Activated CD8-positive, alpha-beta memory T cell treated with anti-CD3 and anti-CD28 coated beads for 36 hours (primary cell): ENCODE measurements around the gene PMS1. TPM values are rescaled to one million over a fixed set of nuclear protein-coding genes. Genes with fewer than 3 reads are reported as not detected.
"Not testable (repeated sequence)": the region's sequence is repeated elsewhere in the genome, so short reads cannot be mapped to it uniquely, and the experiment has no call there.

Experiments used
- CTCF ChIA-PET: fragments of 350-600 bp; sonication (Branson Sonifier 250); formaldehyde crosslinking; loops from one replicate; lab custom pipeline; 2021; ENCODE audit warnings: antibody characterized with exemption; lab: Charles Lee
- POLR2A ChIA-PET: fragments of 350-600 bp; sonication (Branson Sonifier 250); formaldehyde crosslinking; loops from one replicate; lab custom pipeline; 2021; ENCODE audit warnings: antibody characterized with exemption; lab: Charles Lee
- total RNA-seq, 2 experiments: library from RNA; stranded (reverse); gene quantifications; one replicate each; pipeline ENCODE4 v1.2.3, GENCODE V29; 2021

Gene PMS1
- total RNA-seq, 2 experiments from 2014 or later = 46.1 to 48.2 TPM

DNA sequence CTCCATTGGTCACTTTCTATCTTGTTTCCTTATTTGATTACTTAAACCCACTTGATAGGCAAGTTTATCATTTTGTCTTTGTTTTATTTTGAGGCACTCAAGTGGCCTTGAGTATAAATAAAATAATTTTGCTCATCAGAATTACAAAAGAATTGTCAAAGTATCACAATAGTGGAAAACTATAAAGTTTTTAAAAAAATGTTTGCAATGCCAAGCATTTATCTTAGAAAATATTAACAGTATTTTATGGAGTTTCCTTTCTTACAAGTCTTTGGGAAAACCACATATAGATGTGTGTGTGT is 14.7 kb downstream of the PMS1 start:
- ChIA-PET POLR2A (no interaction called here), CTCF (interaction anchor here (0.7 to 1.4 kb wide), 3 partner anchors 15 to 26 kb away, joined by 3 to 5 read pairs (median 4); partner anchors contain the start of genes ORMDL1 and PMS1)

DNA sequence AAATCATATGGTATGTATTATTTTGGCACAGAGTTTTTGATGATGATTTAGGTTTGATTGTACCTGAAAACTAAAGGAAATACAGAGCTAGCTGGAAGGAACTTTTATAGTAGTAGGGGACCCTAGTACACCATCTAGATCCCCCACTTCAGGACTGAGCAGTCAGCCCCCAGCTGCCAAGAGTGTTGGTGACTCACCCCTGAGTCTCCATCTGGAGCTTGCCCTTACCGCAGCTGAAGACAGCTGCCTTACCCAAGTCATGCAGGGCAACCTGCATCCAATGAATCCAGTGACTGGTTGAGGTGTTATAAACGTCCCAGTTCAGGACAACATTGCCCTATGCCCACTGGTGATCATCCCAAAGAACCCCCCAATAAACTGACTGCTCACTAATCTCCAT is 15.3 kb downstream of the PMS1 start:
- CTCF ChIA-PET = no interaction called here
- POLR2A ChIA-PET = no interaction called here

DNA sequence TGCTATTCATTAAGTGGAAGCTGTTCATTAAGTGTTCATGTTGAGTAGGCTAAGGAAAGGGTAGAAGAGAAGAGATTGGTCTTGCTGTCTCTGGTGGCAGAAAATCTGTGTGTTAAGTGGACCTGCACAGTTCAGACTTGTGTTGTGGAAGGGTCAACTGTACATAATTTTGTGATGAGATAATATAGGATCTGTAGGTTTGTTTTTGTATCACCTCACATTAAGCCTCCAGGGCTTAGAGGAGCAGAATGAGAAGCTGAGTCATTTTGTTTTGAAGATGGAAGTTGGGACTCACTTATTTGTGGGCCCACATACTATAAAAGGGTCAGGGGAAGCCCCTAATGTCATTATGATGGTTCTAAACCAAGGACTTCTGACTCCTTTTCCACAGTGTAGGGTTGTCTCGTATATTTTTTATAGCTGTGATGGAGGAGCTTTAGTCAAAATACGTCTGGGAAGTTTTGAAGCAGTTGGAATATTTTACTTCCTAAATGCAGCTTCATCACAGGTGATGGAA is 18.2 kb downstream of the PMS1 start:
- ChIA-PET CTCF (no interaction called here), POLR2A (no interaction called here)

DNA sequence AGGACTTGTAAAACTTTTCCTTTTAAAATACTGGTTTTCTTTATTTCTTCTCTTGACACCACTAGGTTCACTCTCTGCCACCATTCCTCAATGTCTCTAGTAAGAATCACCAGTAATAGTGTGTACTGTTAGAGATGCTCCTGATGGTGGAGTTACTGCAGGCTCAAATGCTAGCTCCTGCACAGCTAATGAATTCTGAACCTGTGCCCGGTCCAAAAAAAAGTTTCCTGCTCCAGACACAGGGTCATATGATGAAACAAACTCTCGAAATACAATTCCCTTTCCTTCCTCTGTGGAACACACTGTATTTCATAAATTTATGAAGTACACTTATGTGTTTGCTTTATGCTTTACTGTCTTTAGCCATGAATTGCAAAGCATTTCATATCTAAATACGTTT is 19.2 kb downstream of the PMS1 start:
- ChIA-PET CTCF (no interaction called here), POLR2A (no interaction called here)

DNA sequence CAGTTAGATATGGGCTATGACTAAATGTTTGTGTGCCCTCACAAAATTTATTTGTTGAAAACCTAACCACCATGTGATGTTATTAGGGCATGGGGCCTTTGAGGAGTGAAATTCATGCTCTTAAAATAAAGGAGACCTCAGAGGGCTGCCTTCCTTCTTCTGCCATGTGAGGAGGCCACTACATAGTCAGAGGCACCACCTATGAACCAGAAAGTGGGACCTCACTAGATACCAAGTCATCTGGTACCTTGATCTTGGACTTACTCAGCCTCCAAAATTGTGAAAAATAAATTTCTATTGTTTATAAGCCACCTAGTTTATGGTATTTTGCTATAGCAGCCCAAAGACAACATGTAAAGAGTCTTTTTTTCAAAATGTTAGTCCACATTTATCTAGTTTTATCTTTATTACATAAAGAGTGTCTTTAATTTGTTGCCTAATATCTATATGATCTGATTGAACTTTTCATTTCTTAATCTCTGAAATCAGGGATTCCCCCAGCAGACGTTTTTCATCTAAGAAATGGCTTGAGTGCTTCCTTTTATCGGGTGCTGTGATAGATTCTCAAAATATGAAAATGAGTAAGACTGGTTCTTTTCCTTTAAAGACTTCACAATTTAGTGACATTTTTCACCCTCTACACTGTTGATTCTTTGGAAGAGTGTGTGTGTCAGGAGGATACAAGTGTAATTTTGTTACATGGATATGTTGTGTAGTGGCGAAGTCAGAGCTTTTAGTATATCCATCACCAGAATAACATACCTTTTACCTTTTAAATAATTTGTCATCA is 34.2 kb downstream of the PMS1 start:
- CTCF ChIA-PET = no interaction called here
- POLR2A ChIA-PET = no interaction called here

DNA sequence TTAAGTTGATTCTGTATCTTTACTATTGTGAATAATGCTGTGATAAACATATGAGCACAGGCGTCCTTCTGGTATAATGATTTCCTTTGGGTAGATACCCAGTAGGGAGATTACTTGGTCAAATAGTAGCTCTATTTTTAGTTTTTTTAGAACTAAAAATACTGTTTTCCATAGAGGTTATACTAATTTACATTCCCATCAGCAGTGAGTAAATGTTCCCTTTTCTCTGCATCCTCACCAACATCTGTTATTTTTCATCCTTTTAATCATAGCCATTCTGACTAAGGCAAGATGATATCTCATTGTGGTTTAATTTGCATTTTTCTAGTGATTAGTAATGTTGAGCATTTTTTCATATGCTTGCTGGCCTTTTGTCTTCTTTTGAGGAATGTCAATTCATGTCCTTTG is 35.1 kb downstream of the PMS1 start:
- POLR2A ChIA-PET = no interaction called here
- CTCF ChIA-PET = no interaction called here

DNA sequence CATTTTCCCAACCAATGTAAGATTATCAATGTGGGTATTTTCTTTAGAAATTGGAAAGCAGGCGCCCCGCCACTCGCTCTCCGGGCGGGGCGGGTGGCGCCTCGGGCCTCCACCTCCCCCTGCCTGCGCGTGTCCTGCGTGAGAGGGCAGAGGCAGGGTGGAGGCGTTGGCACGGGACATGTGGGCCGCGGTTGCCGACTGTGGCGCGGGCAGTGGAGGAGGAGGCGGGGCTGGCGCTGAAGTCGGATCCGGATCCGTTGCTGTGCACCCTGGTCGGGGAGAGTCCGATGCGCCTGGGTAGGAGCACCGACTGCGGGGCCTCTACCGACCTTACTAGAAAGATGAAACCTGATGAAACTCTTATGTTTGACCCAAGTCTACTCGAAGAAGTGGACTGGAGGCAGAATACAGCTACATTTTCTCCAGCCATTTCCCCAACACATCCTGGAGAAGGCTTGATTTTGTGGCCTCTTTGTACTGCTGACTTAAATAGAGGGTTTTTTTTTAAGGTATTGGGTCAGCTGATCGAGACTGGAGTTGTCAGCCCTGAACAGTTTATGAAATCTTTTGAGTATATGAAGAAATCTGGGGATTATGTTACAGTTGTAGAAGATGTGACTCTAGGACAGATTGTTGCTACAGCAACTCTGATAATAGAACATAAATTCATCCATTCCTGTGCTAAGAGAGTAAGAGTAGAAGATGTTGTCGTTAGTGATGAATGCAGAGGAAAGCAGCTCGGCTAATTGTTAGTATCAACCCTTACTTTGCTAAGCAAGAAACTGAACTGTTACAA is 37.9 kb downstream of the PMS1 start:
- ChIA-PET POLR2A (no interaction called here), CTCF (no interaction called here)

DNA sequence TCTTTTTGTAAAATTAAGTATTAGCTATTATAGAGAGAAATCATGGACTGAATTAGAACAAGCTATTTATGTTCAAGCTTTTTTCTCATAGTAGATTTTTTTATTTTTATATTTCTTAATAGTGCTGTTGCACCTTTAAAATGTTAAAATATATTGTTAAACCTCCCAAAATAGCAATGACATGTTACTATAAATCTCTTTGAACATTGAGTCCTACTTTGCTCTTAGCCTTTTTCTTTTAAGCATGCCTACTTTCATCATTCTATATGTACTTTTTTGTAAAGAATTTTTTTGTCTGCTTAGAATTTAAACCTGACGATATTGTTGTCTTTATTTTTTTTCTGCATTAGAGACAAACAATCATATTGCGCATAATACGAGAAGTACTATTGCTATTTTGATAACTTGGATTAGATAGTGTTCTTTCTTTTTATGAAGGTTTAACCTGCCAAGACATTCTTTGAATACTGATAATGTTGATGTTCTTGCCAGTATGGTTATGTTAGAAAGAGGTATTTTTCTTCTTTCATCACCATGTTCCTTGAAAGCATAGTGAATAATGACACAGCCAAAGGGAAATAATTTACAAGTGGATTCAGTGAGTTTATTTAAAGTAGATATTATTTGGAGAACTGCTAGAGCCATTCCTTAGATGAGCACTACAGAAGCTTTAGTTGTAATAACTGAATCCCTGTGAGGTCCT is 40.6 kb downstream of the PMS1 start:
- CTCF ChIA-PET = interaction anchor here (0.6 kb wide), 1 partner anchor 26 kb away, joined by 4 read pairs; no protein-coding TSS in a partner anchor

DNA sequence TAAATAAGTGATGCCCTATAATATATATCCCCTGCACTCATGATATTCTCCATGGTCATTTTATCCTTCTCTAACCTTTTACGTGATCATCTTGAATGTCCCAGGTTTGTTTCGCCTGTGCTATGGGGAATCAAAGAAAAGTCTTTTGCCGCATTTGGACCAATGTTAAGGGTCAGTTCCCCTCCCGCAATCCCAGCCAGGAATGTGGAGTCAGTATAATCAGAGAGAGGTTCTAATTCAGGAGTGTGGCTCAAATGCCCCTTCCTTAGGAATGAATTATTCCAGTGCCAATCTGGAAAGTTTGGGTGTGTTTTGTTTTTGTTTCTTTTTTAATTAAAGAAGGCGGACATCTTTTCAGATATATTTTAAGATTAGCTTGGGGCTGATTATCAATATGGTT is 41.8 kb downstream of the PMS1 start:
- POLR2A ChIA-PET = no interaction called here
- CTCF ChIA-PET = interaction anchor here (0.6 kb wide), 1 partner anchor 1639 kb away, joined by 3 read pairs; no protein-coding TSS in a partner anchor

More for the DNA sequence above, 40.6 kb downstream of the PMS1 start:
- POLR2A ChIA-PET = no interaction called here

DNA sequence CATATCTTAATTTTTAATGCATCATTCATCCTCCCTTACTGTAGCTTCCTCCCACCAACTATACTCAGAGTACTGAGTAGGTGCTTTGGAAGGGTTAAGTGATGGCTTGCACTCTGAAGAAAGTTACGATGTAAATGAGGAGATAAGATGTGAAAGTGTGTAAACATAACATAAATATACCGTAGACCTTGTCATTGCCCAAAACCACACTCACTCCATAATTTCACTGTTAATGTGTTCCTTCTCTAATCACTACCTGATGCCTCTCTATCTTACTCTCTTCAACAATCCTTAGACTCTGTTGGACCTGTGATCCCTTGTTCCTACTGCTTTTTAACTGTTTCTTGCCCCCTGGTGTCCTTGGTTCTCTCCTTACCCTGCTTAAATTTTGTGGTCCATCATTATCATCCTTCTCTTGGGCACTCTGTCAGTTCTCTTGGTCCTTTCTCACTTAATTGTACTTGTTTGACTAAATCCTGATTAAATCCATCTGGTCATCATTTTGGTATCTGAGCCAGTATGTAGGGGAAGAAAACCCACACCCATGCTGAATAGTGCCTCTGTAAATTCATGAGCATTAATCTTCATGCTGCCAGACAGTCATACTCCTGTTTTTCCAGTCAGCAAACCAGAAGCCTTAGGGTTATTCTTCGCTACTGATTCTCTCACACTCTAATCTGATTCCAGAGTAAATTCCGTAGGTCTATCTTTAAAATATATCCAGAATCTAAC is 45.0 kb downstream of the PMS1 start:
- POLR2A ChIA-PET = interaction anchor here (0.7 kb wide), 1 partner anchor 65 kb away, joined by 5 read pairs; no protein-coding TSS in a partner anchor

DNA sequence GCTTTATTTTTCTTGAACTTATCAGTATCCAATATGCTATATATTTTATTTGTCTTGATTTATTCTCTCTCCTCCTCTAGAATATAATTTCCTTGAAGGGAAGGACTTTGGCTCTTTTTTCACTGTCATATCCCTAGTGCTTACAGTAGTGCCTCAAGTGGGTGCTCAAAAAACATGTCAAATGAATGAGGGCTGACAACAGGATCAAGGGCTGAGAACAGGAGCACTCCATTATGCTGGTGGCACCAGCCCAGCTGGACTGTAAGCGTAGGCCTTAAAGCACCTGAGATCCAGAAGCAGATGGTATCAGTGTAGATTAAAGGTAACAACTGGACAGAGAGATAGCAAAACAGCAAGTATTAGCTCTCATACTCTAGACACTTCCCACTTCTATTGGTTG is 46.3 kb downstream of the PMS1 start:
- POLR2A ChIA-PET = no interaction called here
- CTCF ChIA-PET = no interaction called here

More for the DNA sequence above, 45.0 kb downstream of the PMS1 start:
- CTCF ChIA-PET = no interaction called here

DNA sequence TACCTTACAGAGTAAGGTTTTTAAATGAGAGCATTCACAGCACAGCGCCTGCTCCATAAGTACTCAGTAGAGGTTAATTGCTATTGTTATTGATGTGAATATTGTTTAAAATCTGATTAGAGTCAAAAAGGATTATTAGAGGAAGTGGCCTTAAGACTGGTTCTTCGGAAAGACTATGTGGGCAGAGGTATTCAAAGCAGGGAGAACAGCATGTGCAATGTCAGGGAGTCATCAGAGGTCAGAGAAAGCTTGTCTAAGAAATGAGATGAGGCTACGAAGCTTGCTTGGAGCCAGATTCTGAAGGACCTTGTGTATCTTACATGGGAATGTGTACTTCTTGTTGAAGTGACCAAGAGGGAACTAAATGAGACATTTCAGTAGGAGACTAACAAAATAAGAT is 49.8 kb downstream of the PMS1 start:
- CTCF ChIA-PET = no interaction called here
- POLR2A ChIA-PET = no interaction called here

DNA sequence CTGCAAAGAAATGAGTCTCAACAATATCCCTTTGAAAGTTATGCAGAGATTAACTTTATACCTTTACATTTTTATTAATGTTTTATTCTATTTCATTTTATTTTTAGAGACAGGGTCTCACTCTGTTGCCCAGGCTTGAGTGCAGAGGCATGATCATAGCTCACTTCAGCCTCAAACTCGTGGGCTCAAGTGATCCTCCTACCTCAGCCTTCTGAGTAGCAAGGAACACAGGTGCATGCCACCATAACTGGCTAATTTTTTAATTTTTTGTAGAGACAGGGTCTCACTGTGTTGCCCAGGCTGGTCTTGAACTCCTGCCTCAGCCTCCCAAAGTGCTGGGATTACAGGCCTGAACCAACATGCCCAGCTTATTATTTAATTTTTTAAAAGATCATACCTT is 50.4 kb downstream of the PMS1 start:
- POLR2A ChIA-PET, CTCF ChIA-PET: not testable (repeated sequence)

DNA sequence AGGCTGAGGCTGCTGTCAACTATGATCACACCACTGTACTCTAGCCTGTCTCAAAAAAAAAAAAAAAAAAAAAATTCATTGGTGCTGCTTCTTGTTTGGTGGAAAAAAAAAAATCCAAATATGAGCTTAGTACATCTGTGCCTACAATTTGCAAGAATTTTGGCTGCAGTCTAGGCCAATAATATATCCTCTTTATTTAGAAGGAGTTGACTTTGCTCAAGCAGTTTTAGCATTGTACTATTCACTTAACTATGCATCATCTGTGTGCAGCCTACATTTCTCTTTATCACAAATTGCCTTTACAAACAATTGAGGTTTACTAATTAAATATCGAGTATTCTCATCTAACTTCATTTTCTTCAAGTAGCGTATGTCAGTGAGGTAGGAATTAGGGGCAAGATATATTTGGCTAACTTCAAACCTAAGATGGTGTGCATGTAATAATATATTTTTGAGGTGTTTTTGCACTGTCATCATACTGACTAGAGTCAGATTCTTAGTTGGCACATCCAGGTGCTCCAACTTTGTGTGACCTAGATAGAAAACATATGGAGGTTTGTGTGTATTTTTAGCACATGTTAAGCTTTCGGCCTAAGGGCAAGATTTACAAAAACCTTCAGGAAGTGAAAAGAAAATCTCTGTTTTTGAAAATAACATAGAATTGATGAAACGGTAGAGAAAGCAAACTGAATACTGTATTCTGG is 51.8 kb downstream of the PMS1 start:
- CTCF ChIA-PET = interaction anchor here (0.7 to 1.1 kb wide), 2 partner anchors 235 to 1351 kb away, joined by 4 to 5 read pairs; no protein-coding TSS in a partner anchor
- POLR2A ChIA-PET = no interaction called here

DNA sequence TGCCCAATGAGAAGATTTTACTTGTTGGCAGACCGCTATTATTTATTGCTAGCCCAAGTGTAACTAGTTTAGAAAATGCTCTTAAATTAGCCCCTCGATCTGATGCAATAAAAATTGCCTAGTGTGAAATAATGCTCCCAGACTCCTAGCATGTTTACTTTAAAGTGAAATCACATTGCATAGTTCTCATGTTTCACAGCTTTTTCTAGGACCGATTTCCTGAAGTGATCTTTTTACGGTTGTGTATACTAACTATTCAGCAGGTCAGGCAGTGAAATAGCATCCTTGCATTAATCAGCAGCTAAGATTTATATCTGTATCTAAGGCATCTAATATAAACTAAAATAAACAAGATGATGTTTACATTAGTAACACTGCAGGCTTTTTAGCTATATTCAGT is 52.4 kb downstream of the PMS1 start:
- CTCF ChIA-PET = interaction anchor here (1.1 kb wide), 1 partner anchor 234 kb away, joined by 4 read pairs; no protein-coding TSS in a partner anchor
- POLR2A ChIA-PET = no interaction called here

DNA sequence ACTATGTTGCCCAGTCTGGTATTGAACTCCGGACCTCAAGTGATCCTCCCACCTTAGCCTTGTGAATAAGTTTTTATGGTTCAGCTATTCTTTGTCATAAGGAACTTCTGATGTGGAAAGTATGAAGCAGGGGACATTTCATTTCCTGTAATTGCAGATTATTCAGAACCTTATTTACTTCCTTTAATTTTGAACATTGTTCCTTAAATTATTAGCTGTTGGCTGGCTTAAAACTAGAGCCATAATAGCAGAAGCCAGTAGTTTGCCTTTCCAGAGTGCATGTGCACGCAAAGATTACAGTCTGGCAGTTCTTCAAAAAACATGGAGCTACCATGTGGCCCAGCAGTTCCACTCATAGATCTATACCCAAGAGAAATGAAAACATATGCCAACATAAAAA is 53.1 kb downstream of the PMS1 start:
- ChIA-PET CTCF (no interaction called here), POLR2A (no interaction called here)

DNA sequence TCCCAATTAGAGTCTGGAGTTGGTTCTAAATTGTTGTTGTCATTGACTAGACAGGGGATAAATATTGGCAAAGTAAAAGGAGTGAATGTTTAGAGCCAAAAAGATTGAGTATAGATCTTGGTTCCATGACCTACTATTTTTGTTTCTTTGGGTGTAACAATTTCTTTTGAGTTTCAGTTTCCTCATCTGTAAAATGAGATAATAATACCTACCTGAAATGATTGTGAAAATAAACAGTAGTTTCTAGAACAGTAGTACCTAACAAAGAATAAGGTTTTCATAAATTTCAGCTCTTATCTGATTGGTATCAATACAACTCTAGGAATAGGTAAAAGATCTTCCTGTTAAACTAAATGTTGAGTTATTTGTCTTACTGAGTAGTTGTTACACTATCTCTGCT is 56.8 kb downstream of the PMS1 start:
- POLR2A ChIA-PET = no interaction called here
- CTCF ChIA-PET = no interaction called here

DNA sequence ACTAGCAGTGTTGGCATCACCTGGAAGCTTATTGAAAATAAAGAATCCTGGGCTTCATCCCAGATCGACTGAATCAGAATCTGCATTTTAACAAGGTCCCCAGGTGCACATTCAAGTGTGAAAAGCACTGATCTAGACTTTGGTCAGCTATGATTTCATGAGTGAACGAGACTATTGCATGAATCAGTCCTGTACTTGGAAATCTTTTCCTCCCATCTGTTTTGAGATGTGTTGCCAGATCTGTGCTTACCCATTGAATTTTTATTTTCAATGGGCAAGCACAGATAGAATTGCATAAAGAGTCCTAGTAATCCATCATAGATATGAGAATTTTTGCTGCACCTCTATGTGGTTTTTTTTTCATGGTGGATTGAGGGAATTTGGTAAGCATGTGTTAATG is 64.0 kb downstream of the PMS1 start:
- ChIA-PET POLR2A (no interaction called here), CTCF (interaction anchor here (0.5 kb wide), 1 partner anchor 406 kb away, joined by 4 read pairs; no protein-coding TSS in a partner anchor)
